UCSD-AML1 (cell line): ENCODE measurements around the gene CALHM1.
A peak's percentile ranks its signal among the peaks of the same experiment; 100 is the strongest.
"Not testable (repeated sequence)": the region's sequence is repeated elsewhere in the genome, so short reads cannot be mapped to it uniquely, and the experiment has no call there.

Experiments used
- DNase-seq: peaks from one replicate; lab custom pipeline; 2025; ENCODE audit not compliant: unreplicated experiment; lab: John Stamatoyannopoulos, UW

CALHM1 gene

GRCh38 chr10:103433858-103434257 lies 24.8 kb downstream of the CALHM1 start:
- DNase-seq, result no peak

DNA sequence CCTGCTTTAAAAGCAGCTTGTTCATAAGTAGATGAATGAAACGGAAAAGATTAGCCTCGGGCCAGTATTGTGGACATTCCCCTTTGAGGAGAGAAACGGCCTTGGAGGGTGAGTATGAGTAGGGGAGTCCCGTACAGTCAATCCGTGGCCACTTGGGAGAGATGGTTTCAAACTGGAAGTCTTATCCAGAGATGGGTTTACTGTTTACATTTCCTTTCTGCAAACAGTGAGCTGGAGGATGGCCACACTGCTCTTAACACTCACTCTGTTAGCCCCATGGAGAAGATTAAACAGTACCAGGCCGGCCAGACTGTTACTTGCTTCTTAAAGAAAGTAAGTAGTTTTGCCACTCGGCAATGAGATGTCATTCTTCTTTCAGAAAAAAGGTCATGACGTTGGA lies 26.8 kb downstream of the CALHM1 start:
- no peak for DNase-seq

GRCh38 chr10:103429647-103430046 lies 29.1 kb downstream of the CALHM1 start:
- DNase-seq, result no peak

GRCh38 chr10:103428989-103429643 lies 29.6 kb downstream of the CALHM1 start:
- DNase-seq, result no peak

DNA sequence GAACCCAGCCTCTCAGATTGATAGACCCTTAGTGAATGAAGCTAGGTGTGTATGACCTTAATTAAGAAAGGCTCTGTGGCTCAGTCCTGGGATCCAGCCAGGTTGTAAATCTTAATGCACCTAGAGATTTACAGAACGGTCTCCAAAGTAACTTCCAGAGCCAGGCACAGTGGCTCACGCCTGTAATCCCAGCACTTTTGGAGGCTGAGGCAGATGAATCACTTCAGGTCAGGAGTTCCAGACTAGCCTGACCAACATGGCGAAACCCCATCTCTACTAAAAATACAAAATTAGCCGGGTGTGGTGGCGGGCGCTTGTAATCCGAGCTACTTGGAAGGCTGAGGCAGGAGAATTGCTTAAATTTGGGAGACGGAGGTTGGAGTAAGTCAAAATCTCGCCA lies 30.8 kb downstream of the CALHM1 start:
- no peak for DNase-seq

DNA sequence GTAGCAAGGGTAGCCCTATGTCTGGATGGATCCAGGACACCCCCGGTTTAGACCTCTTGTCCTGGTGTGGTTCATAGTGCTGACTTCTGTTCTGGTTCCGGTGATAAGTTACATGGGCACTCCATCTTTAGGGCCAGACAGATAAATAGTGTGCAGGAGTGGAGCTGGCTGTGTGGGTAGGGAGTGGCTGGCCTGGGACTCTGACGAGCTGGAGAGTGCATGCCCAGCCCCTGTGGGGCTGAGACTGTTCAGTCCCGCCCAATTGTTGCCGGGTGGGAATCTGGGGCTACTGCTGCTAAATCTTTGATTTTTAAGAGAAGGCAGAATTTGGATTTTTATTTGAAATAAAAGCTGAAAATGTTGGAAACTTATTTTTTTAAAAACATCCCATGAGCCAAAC lies 35.0 kb downstream of the CALHM1 start:
- DNase-seq, result no peak

DNA sequence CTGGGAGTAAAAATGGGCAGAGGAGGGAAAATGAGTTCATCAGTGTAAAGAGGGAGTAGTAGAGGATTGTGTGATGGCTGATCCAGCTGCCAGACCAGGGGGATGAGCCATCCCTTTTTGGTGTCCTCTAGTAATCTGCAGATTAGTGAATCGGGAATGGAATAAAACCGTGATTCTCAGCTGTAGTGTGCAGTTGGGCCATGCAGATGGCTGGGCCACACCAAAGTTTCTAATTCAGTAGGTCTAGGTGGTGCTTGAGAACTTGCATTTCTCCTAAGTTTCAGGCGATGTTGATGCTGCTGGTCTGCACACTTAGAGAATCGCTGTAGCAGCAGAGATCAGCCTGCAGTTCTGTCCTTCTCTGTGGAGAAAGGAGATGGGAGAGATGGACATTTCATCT lies 39.6 kb downstream of the CALHM1 start:
- DNase-seq, result no peak

DNA sequence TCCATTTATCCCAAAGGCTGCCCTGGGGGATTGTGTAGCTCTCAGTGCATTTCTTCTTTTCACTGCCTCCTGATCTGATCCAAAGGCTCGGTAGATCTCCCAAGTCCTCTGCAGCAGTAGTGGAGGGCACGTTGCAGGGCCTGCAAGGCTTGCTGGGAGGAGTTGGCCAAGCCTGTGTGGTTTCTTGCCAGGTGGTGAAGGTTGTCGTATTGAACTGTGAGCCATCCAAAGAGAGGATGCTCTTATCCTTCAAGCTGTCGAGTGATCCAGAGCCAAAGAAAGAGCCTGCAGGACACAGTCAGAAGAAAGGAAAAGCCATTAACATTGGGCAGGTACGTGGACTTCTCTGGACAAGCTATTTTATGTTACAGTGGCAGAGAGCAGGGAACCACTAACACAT lies 41.1 kb downstream of the CALHM1 start:
- no peak for DNase-seq

- DNase-seq, result not testable (repeated sequence)
Observed at GRCh38 chr10:103417148-103417469, 41.6 kb downstream of the CALHM1 start.

DNA sequence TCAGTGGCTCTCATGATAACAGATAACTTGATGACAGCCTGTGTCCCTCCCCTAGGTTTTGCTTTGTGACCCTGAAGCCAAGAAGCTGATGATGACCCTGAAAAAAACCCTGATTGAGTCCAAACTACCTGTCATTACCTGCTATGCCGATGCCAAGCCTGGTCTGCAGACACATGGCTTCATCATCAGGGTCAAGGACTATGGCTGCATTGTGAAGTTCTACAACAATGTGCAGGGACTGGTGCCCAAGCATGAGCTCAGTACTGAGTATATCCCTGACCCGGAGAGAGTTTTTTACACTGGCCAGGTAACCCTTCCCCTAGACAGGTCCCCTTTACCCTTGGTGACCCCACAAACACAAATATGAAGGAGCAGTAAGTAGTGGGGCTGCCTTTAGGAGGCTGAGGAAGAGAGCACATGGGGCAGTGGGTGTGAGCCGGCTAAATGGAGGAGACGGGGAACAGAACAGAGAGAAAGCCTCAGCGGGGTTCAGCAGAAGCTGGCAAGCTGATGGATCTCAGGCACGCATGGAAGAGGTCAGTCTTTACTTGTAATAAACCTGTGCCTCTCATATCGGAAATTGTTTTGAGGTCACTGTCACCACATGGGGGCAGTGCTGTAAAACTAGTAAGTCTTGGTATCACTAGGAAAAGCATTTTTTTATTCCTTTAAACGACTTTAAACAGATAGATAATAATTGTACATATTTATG lies 42.1 kb downstream of the CALHM1 start:
- peak; percentile 23 for DNase-seq

DNA sequence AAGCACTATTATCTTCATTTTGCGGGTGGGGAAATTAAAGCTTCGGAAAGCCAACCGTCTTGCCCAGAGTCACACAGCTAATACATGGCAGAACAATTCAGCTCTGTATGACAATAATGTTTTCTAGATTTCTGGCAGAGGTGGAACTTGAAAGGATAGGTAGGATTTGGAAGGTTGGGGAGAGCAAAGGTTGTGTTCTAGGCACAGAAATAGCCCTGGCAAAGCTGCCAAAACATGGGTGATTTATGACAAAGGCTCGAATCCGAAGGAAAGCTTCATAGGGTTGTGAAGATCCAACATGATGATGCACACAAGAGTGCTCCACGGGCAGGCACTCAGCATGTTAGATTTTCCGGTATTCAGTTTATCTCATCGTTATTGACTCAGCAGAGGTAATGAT lies 43.1 kb downstream of the CALHM1 start:
- no peak for DNase-seq

GRCh38 chr10:103413564-103413963 lies 45.1 kb downstream of the CALHM1 start:
- no peak for DNase-seq
